KMS-11 (cell line): ENCODE measurements around the gene IPO8.
"Not testable (repeated sequence)": the region's sequence is repeated elsewhere in the genome, so short reads cannot be mapped to it uniquely, and the experiment has no call there.

ENCODE experiments used
- H2AFZ ChIP-seq: fragments of 200-600 bp; sonication (generic); 2 replicates; pipeline ENCODE4 v1.6.1; 2016; ENCODE audit warnings: antibody characterized with exemption, mixed run types, low read depth
- H3K27ac ChIP-seq: fragments of 200-600 bp; sonication (generic); 2 replicates; pipeline ENCODE4 v1.6.1; 2016; ENCODE audit warnings: mild to moderate bottlenecking, mixed run types
- H3K27me3 ChIP-seq: fragments of 200-600 bp; sonication (generic); 2 replicates; pipeline ENCODE4 v1.6.1; 2017; ENCODE audit warnings: mild to moderate bottlenecking, low read depth, mixed run types, moderate library complexity; ENCODE audit not compliant: insufficient read depth
- H3K36me3 ChIP-seq: fragments of 200-600 bp; sonication (generic); 2 replicates; pipeline ENCODE4 v1.6.1; 2017; ENCODE audit warnings: mild to moderate bottlenecking, mixed run types; ENCODE audit not compliant: insufficient read depth
- H3K4me1 ChIP-seq: fragments of 200-600 bp; sonication (generic); 2 replicates; pipeline ENCODE4 v1.6.1; 2016; ENCODE audit warnings: mild to moderate bottlenecking, low read depth, mixed run types; ENCODE audit not compliant: poor library complexity, severe bottlenecking
- H3K4me2 ChIP-seq: fragments of 200-600 bp; sonication (generic); 2 replicates; pipeline ENCODE4 v1.7.0; 2016; ENCODE audit warnings: mild to moderate bottlenecking, mixed run types
- H3K4me3 ChIP-seq: fragments of 200-600 bp; sonication (generic); IDR thresholded peaks from 2 replicates; pipeline ENCODE4 v1.6.1; 2017; ENCODE audit warnings: low read depth, low read length, mixed read lengths; ENCODE audit not compliant: insufficient read depth
- H3K79me2 ChIP-seq: fragments of 200-600 bp; sonication (generic); 2 replicates; pipeline ENCODE4 v1.6.1; 2016; ENCODE audit warnings: low read depth, mixed run types; ENCODE audit not compliant: insufficient read depth
- H3K9ac ChIP-seq: fragments of 200-600 bp; sonication (generic); 2 replicates; pipeline ENCODE4 v1.6.1; 2016; ENCODE audit warnings: mild to moderate bottlenecking, mixed run types
- H4K20me1 ChIP-seq: fragments of 200-600 bp; sonication (generic); 2 replicates; pipeline ENCODE4 v1.6.1; 2016; ENCODE audit warnings: mild to moderate bottlenecking, mixed run types; ENCODE audit not compliant: insufficient read depth
- TF ChIP-seq, protein P1 (sequence below): fragments of 200-600 bp; sonication (generic); conservative IDR thresholded peaks from 2 replicates; pipeline ENCODE4 v1.6.1; 2017; ENCODE audit warnings: low read depth, mild to moderate bottlenecking, antibody characterized with exemption, low read length, moderate library complexity, mixed read lengths

IPO8 gene

DNA sequence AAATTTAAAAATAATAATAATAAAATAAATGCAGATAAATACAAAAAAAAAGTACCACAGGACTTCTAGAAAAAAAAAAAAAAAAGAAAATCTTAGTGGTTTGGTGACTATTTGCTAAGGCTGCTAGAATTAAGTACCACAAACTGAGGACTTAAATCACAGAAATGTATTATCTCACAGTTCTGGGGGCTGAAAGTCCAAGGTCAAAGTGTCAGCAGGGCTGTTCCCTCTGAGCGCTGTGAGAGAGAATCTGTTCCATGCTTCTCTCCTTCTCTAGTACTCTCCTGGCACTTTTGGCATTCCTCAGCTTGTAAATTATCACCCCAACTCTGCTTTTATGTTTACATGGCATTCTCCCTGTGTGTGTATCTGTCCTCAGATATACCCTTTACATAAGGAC lies 101.2 kb downstream of the IPO8 start:
- Histone ChIP-seq H3K4me1 (no peaks in the 10 kb centered on the region), H3K4me2 (no peak overlapping the region), H3K9ac (no peak overlapping the region), H3K79me2 (no peaks in the 10 kb centered on the region), H3K36me3 (no peaks in the 10 kb centered on the region), H4K20me1 (no peaks in the 10 kb centered on the region), H3K27me3 (no peaks in the 10 kb centered on the region), H3K4me3 (no peak overlapping the region), H3K27ac (no peak overlapping the region), H2AFZ (no peak overlapping the region)
- TF ChIP-seq, protein P1, sequence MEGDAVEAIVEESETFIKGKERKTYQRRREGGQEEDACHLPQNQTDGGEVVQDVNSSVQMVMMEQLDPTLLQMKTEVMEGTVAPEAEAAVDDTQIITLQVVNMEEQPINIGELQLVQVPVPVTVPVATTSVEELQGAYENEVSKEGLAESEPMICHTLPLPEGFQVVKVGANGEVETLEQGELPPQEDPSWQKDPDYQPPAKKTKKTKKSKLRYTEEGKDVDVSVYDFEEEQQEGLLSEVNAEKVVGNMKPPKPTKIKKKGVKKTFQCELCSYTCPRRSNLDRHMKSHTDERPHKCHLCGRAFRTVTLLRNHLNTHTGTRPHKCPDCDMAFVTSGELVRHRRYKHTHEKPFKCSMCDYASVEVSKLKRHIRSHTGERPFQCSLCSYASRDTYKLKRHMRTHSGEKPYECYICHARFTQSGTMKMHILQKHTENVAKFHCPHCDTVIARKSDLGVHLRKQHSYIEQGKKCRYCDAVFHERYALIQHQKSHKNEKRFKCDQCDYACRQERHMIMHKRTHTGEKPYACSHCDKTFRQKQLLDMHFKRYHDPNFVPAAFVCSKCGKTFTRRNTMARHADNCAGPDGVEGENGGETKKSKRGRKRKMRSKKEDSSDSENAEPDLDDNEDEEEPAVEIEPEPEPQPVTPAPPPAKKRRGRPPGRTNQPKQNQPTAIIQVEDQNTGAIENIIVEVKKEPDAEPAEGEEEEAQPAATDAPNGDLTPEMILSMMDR = no peak

GRCh38 chr12:30588572-30588971 lies 107.1 kb downstream of the IPO8 start:
- not testable (repeated sequence) for H3K4me2 ChIP-seq, H3K27ac ChIP-seq, H3K27me3 ChIP-seq, H3K4me3 ChIP-seq, H3K9ac ChIP-seq, H3K79me2 ChIP-seq, H2AFZ ChIP-seq, H3K4me1 ChIP-seq, H4K20me1 ChIP-seq, H3K36me3 ChIP-seq

DNA sequence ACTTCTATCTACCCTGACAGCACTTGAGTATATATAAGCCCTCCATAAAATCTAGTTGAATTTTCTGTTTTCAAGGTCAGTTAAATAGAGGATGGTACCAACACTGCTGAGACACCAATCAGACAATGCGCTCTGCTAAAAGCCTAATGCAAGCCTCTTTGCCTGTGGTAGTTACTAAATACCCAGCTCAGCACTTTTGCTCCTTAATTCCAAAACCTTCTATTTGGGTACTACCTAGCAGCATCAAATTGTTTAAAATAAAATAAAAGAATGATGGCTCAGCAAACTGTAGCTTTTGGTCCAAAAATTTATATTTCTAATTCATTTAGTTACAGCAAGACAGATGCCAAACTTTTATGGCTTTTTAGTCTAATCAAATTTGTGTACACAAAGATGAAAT lies 107.9 kb downstream of the IPO8 start:
- H3K27me3 ChIP-seq = no peaks in the 10 kb centered on the region
- H3K36me3 ChIP-seq = no peaks in the 10 kb centered on the region
- TF ChIP-seq, protein P1 = no peak
- H3K4me2 ChIP-seq = no peak overlapping the region
- no peak overlapping the region for H3K4me3 ChIP-seq
- H3K27ac ChIP-seq = no peak overlapping the region
- no peaks in the 10 kb centered on the region for H4K20me1 ChIP-seq
- H2AFZ ChIP-seq = no peak overlapping the region
- H3K4me1 ChIP-seq = no peaks in the 10 kb centered on the region
- H3K9ac ChIP-seq = no peak overlapping the region
- no peaks in the 10 kb centered on the region for H3K79me2 ChIP-seq

DNA sequence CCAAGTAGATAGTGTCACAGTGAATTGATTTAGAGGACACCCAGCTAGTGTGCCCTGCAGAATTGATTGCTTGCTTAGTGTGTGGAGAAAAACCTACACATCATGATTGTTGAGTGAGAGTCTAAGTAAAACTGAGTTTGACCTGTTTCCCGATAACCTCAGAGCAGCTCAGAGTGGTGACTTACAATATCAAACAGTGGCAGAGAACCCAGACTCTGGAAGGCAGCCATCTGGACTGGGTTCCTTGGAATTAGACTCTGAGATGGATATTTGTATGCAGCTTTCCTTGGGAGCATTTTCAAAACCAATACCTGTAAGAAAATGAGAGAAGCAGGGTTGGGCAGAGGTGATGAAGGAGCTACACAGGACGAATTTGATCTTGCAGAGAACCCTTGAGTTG lies 109.8 kb downstream of the IPO8 start:
- Histone ChIP-seq H3K36me3 (no peaks in the 10 kb centered on the region), H3K4me1 (no peaks in the 10 kb centered on the region), H3K27ac (no peak overlapping the region), H3K27me3 (no peaks in the 10 kb centered on the region), H3K79me2 (no peaks in the 10 kb centered on the region), H3K9ac (no peak overlapping the region), H3K4me2 (no peak overlapping the region), H3K4me3 (no peak overlapping the region), H4K20me1 (no peaks in the 10 kb centered on the region), H2AFZ (no peak overlapping the region)
- TF ChIP-seq, protein P1 = no peak

DNA sequence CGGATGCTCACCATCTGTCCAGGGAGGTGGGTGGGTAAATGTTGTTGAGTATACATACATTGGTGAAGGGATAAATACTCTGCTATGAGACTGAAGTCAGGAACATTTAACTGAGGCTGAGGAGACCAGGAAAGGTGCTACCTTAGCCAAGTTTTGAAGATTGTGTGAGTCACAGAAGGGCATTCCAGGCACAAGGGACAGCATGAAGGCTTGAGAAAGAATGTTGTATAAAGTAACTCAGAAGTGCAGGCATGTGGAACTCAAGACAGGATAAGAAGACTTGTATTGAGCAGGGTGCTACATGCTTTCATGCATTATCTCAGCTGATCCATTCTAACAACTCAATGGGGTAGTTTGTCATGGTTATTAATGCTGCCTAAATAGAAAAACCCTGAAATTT lies 112.7 kb downstream of the IPO8 start:
- TF ChIP-seq, protein P1 = no peak

More for the DNA sequence above, 112.7 kb downstream of the IPO8 start:
- no peaks in the 10 kb centered on the region for H3K27me3 ChIP-seq
- no peak overlapping the region for H3K4me2 ChIP-seq
- H3K4me3 ChIP-seq = no peak overlapping the region
- H3K36me3 ChIP-seq = no peaks in the 10 kb centered on the region
- no peaks in the 10 kb centered on the region for H3K79me2 ChIP-seq
- H3K9ac ChIP-seq = no peak overlapping the region
- no peak overlapping the region for H3K27ac ChIP-seq
- no peaks in the 10 kb centered on the region for H4K20me1 ChIP-seq
- H2AFZ ChIP-seq = no peak overlapping the region
- H3K4me1 ChIP-seq = no peaks in the 10 kb centered on the region
